GM15510 (cell line): ENCODE measurements around the gene TMEM192.

Source experiments
- POLR2A ChIP-seq: IDR thresholded peaks from 3 replicates; pipeline ENCODE4 v1.6.1; 2011; ENCODE audit warnings: borderline replicate concordance; ENCODE audit not compliant: insufficient read length; ENCODE audit errors: extremely low read depth

TMEM192 gene

GRCh38 chr4:165048170-165048569 lies 64.5 kb downstream of the TMEM192 start:
- no peak for TF ChIP-seq POLR2A

DNA sequence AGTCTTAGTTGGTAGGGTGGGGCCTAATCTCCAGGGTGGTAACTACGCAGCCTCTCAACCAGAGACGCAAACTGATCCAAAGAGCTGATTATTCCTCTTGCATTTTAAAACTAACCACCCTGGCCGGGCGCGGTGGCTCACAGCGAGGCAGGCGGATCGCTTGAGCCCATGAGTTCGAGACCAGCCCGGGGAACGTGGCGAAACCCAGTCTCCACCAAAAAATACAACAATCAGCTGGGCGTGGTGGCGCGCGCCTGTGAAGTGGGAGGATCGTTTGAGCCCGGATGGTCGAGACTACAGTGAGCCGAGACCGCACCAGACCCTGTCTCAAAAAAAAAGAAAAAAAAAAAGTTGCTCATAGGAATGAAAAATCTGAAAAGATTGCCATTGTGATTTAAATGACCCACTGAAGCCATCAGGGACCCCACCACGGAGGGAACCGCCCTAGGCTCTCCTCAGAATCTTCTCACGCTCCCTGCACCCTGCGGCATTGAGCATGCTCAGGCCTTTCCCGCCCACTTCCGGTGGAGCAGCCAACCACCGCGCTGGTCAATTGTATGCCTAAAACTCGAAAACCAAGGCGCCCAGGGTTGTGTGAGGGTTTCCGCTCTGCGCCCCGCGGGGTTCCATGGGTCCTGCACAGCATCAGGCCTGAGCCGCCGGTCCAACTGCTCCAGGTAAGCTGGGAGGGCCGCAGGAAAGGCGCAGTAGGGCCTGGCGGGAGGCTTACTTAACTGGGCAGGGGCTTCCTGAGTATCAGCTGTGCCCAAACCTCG lies 81.0 kb downstream of the TMEM192 start, which contains the start of gene TRIM60:
TRIM60 (plus strand) TSS at position 564 of the 776 bp plus-strand sequence. CDS start 8,074 bp downstream, outside the sequence.
- TF ChIP-seq POLR2A, result no peak

DNA sequence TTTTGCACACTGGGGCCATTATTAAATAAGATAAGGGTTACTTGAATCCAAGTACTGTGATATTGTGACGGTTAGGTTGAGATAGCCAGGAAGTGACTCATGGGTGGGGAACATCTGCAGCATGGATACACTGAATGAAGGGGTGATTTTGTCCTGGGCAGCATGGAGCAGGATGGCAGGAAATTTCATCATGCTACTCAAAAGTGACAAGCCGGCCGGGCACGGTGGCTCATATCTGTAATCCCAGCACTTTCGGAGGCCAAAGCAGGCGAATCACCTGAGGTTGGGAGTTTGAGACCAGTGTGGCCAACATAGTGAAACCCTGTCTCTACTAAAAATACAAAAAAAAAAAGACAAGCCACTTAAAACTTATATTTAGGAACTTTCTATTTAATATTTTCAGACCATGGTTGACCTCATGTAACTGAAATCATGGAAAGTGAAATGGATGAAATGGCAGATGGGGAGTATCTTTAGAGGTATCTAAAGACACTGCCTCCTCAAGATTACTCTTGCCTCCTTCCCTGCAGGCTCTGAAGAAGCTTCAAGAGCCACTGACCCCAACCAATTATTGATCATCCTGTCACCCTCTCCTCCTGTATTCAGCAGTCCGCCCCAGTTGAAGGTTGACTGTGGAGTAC lies 84.8 kb downstream of the TMEM192 start:
- no peak for TF ChIP-seq POLR2A
